Stimulated activated CD4-positive, alpha-beta T cell treated with anti-CD3 and anti-CD28 coated beads, Interleukin-1b, Interleukin-23, amount 100 ng/mL, for 48 hours (primary cell): ENCODE data around the gene COL27A1.
"Not testable (repeated sequence)": the region's sequence is repeated elsewhere in the genome, so short reads cannot be mapped to it uniquely, and the experiment has no call there.

Experiments
- DNase-seq: peaks from one replicate; pipeline ENCODE4 v3.0.0-alpha.2; 2020

Gene COL27A1

DNA sequence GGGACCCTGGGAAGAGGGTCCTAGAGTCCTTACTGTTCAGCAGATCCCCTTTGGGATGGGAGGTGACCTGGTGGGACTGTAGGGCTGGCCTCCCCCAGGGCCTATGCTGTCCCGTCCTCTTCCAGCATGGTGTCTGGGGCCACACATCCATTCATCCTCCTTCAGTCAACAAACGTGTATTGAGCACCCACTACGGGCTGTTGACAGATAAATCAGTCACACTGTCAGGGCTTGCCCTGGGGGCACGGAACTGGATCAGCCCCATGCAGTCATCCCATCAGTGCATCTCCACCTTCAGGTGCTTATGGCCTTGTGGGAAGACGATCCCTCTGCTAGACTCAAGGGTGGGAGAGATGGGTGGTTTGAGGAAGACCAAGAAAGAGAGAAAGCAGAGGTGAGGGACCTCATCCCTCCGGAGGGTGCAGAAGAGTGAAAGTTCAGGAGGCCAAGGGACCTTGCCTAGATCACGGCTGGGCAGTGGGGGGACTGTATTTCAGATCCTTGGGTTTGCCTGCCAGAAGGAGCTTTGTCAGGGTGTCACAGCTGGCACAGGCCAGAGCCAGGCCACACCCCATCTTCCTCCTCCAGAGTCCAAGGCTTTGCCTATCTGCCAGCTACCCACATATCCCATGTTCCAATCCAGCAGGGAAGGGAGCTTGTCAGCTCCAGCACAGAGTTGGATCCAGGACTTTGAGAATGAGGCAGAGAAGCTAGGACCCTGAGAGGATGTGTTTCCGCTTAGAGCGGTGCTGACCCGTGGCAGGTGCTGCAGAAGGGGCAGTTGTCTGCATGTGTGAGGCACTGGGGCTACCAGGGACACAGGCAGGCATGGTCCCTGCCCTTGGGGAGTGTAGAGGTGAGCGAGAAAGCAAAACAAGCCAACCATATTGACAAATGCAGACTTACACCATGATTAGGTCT lies 30.5 kb downstream of the COL27A1 start:
- no peak for DNase-seq

GRCh38 chr9:114186605-114187289 lies 31.4 kb downstream of the COL27A1 start:
- DNase-seq: no peak

DNA sequence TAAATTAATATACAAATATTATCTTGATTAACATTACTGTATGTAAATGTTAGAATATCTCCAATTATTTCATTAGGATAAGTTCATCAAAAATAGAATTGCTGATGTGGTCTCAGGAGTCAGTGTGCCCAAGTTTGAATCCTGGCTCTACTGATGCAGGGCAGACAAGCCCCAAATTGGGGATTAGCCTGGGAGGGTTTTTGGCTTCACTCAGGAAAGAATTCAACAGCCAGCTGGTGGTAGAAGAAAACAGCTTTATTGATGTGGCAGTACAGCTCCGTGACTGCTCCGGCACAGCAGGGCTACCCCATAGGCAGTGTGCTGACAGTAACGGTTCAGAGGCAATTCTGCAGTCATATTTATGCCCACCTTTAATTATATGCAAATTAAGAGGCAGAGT lies 32.5 kb downstream of the COL27A1 start:
- DNase-seq: no peak

GRCh38 chr9:114189823-114190562 lies 34.7 kb downstream of the COL27A1 start:
- DNase-seq: no peak

DNA sequence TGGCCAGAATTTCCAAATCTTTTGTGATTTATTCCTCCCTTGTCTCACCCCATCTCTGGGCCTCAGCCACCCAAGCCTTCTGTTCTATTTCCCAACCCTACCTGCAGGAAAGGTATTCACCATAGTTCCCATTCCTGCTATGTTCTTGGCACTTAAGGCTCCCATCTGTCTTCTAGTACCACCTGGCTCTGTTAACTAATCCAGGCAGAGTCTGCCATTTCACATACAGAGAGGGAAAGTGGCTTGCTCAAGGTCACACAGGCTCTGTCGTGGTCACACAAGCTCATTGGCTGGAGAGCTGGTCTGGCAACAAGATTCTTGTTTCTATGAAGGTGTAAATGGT lies 35.2 kb downstream of the COL27A1 start:
- DNase-seq: no peak

DNA sequence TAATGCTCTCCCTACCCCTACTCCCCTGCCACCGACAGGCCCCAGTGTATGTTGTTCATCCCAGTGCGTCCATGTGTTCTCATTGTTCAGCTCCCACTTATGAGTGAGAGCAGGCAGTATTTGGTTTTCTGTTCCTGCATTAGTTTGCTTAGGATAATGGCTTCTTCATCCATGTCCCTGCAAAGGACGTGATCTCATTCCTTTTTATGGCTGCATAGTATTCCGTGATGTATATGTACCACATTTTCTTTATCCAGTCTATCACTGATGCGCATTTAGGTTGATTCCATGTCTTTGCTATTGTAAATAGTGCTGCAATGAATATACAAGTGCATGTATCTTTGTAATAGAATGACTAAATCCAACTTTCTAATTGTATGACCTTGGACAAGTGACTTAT lies 36.1 kb downstream of the COL27A1 start:
- DNase-seq: not testable (repeated sequence)

GRCh38 chr9:114192539-114192938 lies 37.2 kb downstream of the COL27A1 start:
- DNase-seq: no peak

- DNase-seq: no peak
These were observed 37.8 kb downstream of the COL27A1 start for GRCh38 chr9:114193090-114193489.

- DNase-seq: no peak
These were observed 40.8 kb downstream of the COL27A1 start for GRCh38 chr9:114196117-114196516.

DNA sequence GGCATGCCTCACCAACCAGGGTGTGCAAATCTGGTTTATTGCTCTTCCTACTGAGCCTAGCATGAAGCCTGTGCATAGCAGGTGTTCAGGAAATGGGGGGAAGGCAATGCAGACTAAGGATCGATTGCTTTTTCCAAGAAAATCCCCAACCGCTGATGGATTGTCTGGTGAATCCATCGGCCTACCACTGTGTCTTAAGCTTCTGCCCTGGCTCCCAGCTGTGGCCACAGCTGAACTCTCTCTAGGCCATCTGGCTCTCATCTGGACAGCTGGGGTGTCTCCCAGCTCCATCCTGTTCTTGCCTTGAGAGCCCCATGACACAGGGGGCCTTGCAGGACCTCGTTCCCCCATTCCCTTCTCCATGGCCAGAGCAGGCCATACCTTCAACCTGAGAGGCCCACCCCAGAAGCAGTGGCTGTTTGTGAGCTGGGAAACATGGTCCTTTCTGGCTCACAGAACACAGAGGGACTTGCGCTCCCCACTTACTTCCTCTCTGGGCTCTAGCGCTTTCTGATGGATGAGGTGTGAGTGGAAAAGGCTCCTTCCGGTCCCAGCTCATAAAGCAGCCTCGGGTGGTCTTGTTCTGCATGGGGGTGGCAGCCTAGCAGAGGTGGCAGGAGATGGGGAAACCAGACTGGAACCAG lies 41.8 kb downstream of the COL27A1 start:
- DNase-seq: no peak

- DNase-seq: no peak
These were observed 43.1 kb downstream of the COL27A1 start for GRCh38 chr9:114198249-114199040.

DNA sequence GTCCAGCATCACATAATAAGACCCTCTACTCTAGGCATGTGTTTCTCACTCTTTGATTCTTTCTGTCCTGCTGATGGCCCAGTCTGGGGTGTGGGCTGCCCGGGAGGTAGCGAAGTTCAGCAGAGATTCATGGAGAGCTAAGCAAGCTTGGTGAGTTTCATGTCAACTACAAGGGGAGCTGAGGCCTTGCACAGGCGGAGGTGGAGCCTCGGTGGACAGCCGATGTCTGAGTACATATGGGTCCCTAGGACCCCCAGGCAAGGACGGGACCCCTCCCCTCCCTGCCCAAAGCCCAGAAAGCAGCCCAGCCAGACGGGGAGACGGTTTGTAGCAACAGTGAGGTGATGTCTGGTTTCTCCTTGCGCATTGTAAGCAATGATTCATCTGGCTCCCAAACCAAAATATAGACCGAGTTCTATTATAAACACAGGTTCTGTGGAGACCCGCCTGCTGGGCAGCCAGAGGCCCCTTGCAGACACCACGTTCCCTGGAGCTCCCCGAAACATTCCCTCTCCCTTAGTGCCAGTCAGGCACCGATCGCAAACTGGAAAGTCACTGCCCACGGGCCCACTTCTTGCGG lies 45.5 kb downstream of the COL27A1 start:
- no peak for DNase-seq

DNA sequence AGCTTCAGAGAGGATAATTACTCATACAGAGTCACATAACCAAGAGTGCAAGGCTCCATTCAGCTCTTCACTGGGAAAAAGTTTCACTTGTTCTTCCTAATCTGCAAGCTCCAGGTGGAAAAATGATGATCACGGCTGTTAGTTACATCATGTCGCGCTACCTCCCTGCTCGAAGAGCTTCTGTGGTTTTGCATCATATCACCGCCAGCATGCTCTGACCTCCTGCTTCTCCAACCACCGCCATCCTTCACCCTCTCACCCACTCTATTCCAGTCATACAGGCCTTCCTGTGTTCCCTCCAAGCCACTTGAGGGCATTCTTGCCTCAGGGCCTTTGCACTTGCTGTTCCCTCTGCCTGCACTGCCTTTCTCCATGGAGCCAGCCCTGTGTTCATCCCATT lies 47.1 kb downstream of the COL27A1 start:
- no peak for DNase-seq

DNA sequence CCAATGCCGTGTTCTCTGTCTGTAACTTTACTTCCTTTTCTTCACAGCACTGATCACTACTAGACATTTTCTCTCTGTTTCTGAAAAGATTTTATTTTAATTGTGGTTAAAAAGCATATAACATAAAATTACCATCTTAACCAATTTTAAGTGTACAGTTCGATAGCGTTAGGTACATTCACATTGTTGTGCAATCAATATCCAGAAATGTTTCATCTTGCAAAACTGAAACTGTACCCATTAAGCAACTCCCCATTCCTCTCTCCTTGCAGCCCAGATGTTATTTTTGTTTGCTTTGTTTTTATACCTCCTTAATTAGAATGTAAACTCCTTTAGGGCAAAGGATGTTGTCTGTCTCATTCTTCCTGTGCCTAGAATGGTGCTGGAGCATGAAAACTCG lies 47.5 kb downstream of the COL27A1 start:
- no peak for DNase-seq

GRCh38 chr9:114203410-114204140 lies 48.2 kb downstream of the COL27A1 start:
- DNase-seq: no peak

DNA sequence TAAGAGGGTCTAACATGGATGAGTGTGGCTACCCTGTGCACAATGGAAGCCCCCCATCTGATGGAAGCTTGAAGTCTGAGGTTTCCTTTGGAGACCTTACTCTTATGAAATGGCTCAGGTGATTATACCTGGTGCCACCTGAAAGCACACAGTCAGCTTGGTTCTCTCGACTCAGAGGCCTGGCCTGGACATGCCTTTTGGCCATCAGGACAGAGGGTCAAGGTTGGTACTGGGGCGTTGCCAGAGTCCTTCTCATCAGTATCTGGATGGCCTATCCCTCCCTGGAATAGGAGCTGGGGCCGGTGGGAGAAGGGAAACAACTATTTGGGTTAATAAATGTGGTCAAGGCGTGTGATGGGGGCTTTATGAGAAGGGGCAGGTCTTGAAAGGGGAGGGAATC lies 48.9 kb downstream of the COL27A1 start:
- no peak for DNase-seq

DNA sequence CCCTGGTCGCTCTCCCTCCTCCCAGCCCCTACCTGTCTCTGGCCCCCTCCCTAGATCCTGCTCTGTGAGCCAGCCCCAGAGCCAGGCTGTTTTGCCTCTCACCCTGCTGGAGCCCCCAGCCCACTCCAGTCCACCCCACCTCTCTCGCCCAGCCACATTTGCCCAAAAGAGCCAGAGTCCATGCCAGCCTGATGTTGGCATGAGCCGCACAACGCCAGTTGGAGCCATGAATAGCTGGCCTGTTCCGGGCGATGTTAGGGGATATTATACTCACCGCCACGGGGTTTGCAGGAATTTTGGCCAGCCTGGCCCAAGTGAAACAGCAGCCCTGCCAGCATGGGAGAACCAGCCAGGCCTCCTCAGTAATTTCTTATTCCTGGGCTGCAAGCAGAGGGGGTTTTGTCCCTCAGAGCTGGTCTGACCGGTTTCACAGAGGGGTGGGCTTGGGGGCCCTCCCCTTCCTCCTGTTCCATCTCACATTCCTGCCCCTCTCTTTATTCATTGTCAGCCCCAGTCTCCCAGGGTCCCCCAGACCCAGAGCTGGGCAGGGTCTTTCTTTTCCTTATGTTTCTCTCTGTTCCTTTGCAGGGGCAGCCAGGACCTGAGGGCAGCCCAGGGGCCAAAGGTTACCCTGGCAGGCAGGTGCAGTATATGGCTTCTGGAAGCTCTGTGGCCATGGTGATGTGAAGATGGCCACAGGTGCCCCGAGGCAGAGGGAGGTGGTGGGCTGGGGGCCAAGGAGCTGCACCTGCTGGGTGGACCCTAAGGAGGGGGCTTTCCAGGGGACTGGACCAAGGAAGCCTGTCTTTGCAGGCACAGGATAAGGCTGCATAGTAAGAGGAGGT lies 50.1 kb downstream of the COL27A1 start:
- DNase-seq: no peak

GRCh38 chr9:114206221-114206789 lies 51.0 kb downstream of the COL27A1 start:
- DNase-seq: no peak

DNA sequence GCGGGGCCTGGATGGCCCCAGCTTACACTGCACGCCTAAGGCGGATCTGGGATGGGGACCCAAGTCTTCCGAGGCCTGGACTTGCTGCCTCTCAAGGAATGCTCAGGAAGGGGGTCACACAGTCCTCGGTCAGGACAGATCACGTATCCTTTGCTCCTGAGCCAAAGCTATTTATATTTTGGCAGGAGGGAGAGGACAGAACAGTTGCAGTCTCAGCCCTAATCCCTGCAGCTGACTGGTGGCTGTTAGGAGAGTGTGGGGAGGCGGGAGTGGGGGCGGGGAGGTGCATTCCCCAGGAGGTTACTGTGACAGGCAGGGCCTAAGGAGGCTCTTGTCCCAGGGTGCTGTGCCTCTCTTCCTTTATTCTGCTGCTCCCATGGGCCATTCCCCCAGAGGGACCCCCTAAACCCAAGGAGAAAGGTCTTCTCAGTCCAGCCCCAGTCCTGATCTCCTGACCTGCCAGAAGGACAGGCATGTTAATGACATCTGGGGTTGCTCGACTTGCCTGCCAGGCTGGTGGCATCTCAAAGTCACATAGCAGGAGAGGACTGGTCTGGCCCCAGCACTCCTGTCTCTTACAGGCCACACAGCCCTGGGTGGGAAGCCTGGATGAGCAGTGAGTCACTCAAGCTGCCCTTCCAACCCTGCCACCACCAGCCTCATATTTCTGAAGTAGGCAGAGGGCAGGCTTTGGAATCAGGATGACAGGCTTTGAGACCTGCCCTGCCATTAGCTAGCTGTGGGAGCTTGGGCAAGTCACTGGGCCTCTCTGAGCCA lies 51.9 kb downstream of the COL27A1 start:
- no peak for DNase-seq
